IPS-18a (cell line): ENCODE data around the gene ARL4C.

Source experiments
- H3K27ac ChIP-seq: one replicate; pipeline ENCODE4 v1.5.1; 2013; ENCODE audit warnings: low read length
- H3K27me3 ChIP-seq: one replicate; pipeline ENCODE4 v1.6.1; 2013; ENCODE audit warnings: mild to moderate bottlenecking, low read length; ENCODE audit not compliant: control insufficient read depth, insufficient read depth
- H3K36me3 ChIP-seq: one replicate; pipeline ENCODE4 v1.6.1; 2013; ENCODE audit warnings: low read depth, low read length; ENCODE audit not compliant: control insufficient read depth
- H3K4me1 ChIP-seq: one replicate; pipeline ENCODE4 v1.6.1; 2013; ENCODE audit warnings: low read depth, low read length; ENCODE audit not compliant: control insufficient read depth
- H3K4me3 ChIP-seq: one replicate; pipeline ENCODE4 v1.5.1; 2013; ENCODE audit warnings: low read length
- H3K9ac ChIP-seq: one replicate; pipeline ENCODE4 v1.6.1; 2013; ENCODE audit warnings: mild to moderate bottlenecking, low read length, moderate library complexity
- H3K9me3 ChIP-seq: one replicate; pipeline ENCODE4 v1.6.1; 2013; ENCODE audit warnings: low read depth, low read length; ENCODE audit not compliant: control insufficient read depth

The ARL4C gene, protein sequence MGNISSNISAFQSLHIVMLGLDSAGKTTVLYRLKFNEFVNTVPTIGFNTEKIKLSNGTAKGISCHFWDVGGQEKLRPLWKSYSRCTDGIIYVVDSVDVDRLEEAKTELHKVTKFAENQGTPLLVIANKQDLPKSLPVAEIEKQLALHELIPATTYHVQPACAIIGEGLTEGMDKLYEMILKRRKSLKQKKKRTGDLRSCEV

DNA sequence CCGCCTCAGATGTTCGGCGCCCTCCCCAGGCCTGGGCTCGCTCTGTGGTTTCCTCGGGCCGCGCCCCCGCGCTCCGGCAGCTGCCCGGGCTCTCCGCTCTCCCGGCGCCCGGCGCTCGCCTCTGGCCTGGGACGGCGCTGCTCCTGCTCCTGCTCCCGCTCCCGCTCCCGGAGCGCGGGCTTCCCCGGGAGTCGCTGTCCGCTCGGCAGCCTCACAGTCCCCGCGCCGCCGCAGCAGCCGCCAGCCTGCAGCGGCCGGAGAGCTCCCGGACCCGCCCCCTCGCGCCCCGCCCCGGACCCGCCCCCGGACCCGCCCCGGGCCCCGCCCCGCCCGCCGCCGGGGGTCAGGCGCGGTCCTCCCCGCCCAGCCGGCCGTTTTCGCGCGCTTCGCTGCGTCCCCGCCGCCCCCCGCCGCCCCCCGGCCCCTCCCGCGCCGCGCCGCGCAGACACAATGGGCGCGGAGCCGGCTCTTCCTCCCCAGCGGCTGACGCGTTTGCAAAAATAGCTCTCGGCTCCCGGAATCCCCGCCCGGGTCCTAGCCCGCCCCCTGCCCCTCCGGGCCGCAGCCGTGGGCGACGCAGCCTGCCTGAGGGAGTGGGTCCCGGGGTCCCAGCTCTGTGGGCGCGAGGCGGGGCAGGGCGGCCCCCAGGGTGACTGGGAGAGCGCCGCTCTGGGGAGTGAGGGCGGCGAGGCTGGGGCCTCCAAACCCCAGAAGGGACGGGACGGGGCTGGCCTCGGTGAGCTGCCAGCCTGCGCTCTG lies at the start of gene ARL4C:
Gene ARL4C (minus strand): TSS at position 247 of the 759 bp plus-strand sequence. CDS start 495 bp downstream, outside the sequence.
- Histone ChIP-seq H3K9me3 (no peaks in the 10 kb centered on the region), H3K27ac (no peak within 1 kb of the TSS), H3K27me3 (peaks cover 23% of the 10 kb centered on the region), H3K36me3 (no peaks in the 10 kb centered on the region), H3K4me3 (peak within 1 kb of the TSS; percentile 88), H3K9ac (peak within 1 kb of the TSS; percentile 78), H3K4me1 (peaks cover 15% of the 10 kb centered on the region)

- peak overlapping the region; percentile 23 for H3K4me3 ChIP-seq
- H3K4me1 ChIP-seq: peaks cover 31% of the 10 kb centered on the region
- no peak overlapping the region for H3K27ac ChIP-seq
- H3K9ac ChIP-seq: no peak overlapping the region
- no peaks in the 10 kb centered on the region for H3K36me3 ChIP-seq
- H3K27me3 ChIP-seq: peaks cover 9% of the 10 kb centered on the region
- H3K9me3 ChIP-seq: no peaks in the 10 kb centered on the region
These were observed 48.1 kb upstream of the ARL4C start for GRCh38 chr2:234544659-234545611.

DNA sequence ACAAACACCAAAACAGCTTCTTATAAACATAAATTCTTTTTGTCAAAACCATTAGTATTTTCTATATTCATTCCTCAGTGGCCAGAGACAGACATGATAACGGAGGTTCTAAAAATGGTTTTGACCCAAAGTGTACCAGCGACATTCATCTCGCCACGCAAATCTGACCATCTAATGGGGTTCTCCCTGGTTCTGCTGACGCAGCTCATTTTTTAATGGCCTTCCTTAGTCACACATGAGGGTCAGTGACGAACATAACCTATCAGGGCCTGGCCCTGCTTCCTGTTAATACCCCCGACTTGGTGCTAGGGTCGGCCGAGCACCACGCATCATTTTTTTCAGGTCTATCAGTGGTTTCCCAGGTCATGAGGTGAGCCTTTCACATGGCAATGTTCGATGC lies 45.9 kb upstream of the ARL4C start:
- H3K9ac ChIP-seq: no peak overlapping the region
- no peak overlapping the region for H3K27ac ChIP-seq
- H3K27me3 ChIP-seq: peaks cover 5% of the 10 kb centered on the region
- no peak overlapping the region for H3K4me3 ChIP-seq
- no peaks in the 10 kb centered on the region for H3K9me3 ChIP-seq
- H3K4me1 ChIP-seq: peaks cover 17% of the 10 kb centered on the region
- H3K36me3 ChIP-seq: no peaks in the 10 kb centered on the region

DNA sequence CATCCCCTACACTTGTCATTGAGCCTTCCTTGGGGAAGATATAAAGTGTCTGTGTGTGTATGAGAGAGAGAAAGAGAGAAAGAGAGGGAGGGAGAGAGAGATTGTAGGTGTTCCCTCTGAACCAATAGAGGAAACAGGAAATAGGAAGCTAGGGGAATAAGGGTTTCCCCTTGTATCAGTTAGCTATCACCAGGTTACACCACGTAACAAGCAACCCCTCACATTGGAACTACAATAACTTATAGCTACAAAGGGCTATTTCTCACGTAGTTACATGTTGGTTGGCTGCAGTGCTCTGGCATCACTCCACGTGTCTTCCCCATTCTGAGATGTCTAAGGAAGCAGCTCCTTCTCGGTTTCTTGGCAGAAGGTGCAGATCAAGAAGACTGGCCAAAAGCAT lies 41.0 kb upstream of the ARL4C start:
- H3K27me3 ChIP-seq: no peaks in the 10 kb centered on the region
- H3K27ac ChIP-seq: no peak overlapping the region
- no peaks in the 10 kb centered on the region for H3K36me3 ChIP-seq
- no peaks in the 10 kb centered on the region for H3K4me1 ChIP-seq
- H3K9ac ChIP-seq: no peak overlapping the region
- H3K4me3 ChIP-seq: no peak overlapping the region
- H3K9me3 ChIP-seq: peaks cover 2% of the 10 kb centered on the region

DNA sequence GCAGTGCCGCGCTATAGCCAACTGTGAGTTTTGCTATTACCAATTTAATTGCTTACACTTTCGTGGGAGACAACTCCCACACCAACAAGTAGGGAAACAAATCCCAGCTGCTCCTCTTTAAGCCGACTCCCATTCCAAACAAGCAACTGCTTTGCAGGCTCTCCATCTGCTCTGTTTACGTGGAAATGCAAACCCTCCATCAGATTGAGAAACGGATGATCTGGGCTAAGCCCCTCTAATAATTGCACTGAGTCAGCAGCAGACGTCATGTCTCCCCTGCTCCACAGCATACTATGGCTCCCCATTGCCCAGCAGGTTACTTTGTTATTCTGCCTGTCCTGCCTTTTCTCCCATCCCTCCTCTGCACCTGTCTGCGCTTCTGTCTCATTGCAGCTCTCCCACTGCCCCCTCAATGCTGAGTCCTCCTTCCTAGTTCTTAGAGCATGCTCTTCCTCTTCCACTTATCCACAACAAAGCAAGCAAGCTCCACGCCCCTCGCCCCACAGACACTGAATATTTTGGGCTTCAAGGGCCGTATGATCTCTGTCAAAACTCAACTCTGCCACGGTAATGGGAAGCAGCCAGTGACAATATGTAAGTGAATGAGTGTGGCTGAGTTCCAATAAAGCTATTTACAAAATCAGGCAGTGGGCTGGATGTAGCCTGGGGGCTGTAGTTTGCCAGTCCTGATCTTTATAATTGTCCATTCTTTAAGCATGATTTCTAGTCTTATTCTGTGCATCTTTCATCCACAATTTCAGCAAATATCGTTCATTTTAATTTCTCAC lies 39.5 kb upstream of the ARL4C start:
- H3K9me3 ChIP-seq: peaks cover 3% of the 10 kb centered on the region
- no peaks in the 10 kb centered on the region for H3K27me3 ChIP-seq
- no peak overlapping the region for H3K27ac ChIP-seq
- H3K9ac ChIP-seq: no peak overlapping the region
- H3K4me1 ChIP-seq: no peaks in the 10 kb centered on the region
- H3K36me3 ChIP-seq: no peaks in the 10 kb centered on the region
- no peak overlapping the region for H3K4me3 ChIP-seq

- H3K9me3 ChIP-seq: peaks cover 3% of the 10 kb centered on the region
These were observed 38.6 kb upstream of the ARL4C start for GRCh38 chr2:234535464-234535863.

GRCh38 chr2:234534515-234534914 lies 37.6 kb upstream of the ARL4C start:
- no peak overlapping the region for H3K9ac ChIP-seq
- H3K4me1 ChIP-seq: no peaks in the 10 kb centered on the region
- H3K27ac ChIP-seq: no peak overlapping the region
- H3K36me3 ChIP-seq: no peaks in the 10 kb centered on the region
- no peaks in the 10 kb centered on the region for H3K27me3 ChIP-seq
- peaks cover 3% of the 10 kb centered on the region for H3K9me3 ChIP-seq
- H3K4me3 ChIP-seq: no peak overlapping the region

More at GRCh38 chr2:234535464-234535863, 38.6 kb upstream of the ARL4C start:
- Histone ChIP-seq H3K27ac (no peak overlapping the region), H3K36me3 (no peaks in the 10 kb centered on the region), H3K4me3 (no peak overlapping the region), H3K27me3 (no peaks in the 10 kb centered on the region), H3K9ac (no peak overlapping the region), H3K4me1 (no peaks in the 10 kb centered on the region)

DNA sequence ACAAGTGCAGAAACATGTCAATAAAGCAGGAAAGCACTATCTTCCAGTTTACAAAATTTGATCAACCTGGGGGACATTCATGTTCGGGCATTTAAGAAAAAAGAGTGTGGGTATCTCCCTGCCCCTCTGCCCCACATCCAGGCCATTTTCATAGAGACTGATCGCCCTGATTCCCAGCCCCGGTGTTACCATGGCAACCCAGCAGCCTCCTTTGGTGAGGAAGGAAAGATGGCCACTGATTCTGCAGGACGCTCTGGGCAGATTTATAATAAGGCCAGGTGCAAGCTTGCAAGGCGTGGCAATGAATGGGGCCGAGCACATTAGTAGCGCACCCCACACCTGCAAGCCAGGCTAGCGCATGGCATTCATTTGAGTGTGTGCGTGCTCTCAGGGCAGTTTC lies 36.7 kb upstream of the ARL4C start:
- Histone ChIP-seq H3K4me1 (peaks cover 5% of the 10 kb centered on the region), H3K27ac (no peak overlapping the region), H3K36me3 (no peaks in the 10 kb centered on the region), H3K27me3 (no peaks in the 10 kb centered on the region), H3K9ac (no peak overlapping the region), H3K9me3 (peaks cover 3% of the 10 kb centered on the region), H3K4me3 (no peak overlapping the region)

GRCh38 chr2:234528410-234529148 lies 31.7 kb upstream of the ARL4C start:
- Histone ChIP-seq H3K4me1 (peaks cover 12% of the 10 kb centered on the region), H3K9ac (no peak overlapping the region), H3K27me3 (no peaks in the 10 kb centered on the region), H3K36me3 (no peaks in the 10 kb centered on the region), H3K9me3 (peaks cover 3% of the 10 kb centered on the region), H3K4me3 (no peak overlapping the region), H3K27ac (no peak overlapping the region)

GRCh38 chr2:234526711-234527110 lies 29.8 kb upstream of the ARL4C start:
- H3K27ac ChIP-seq: no peak overlapping the region
- H3K27me3 ChIP-seq: no peaks in the 10 kb centered on the region
- H3K9ac ChIP-seq: no peak overlapping the region
- peaks cover 12% of the 10 kb centered on the region for H3K4me1 ChIP-seq
- no peaks in the 10 kb centered on the region for H3K9me3 ChIP-seq
- no peak overlapping the region for H3K4me3 ChIP-seq
- H3K36me3 ChIP-seq: no peaks in the 10 kb centered on the region
